ENCODE measurements around the gene LNX1.
"Not testable (repeated sequence)": the region's sequence is repeated elsewhere in the genome, so short reads cannot be mapped to it uniquely, and the experiment has no call there.

Gene LNX1

GRCh38 chr4:53463340-53463739 is 127.9 kb downstream of the LNX1 start:
- DNase-seq (ENCODE audit: low spot score) = no peak

DNA sequence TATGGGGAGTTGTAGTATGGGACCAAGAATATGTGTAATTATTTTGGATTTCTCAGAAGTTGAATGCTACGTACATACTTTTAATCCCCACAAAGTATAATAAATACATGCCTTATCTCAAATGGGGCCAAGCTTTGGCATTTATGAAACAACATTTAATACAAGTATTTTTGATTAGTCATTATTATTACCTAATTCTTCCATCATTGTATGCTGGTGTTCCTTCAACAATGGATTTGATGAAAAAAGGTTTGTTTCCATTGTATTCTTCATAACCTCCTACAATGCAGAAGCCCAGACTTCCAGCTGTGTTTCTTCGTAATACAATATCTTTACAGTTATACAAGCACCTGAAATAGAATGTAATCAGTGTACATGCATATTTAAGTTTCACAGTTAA is 130.0 kb downstream of the LNX1 start:
- DNase-seq (ENCODE audit: low spot score) = no peak

GRCh38 chr4:53459548-53459947 is 131.7 kb downstream of the LNX1 start:
- peak; percentile 5 for DNase-seq (ENCODE audit: low spot score)

DNA sequence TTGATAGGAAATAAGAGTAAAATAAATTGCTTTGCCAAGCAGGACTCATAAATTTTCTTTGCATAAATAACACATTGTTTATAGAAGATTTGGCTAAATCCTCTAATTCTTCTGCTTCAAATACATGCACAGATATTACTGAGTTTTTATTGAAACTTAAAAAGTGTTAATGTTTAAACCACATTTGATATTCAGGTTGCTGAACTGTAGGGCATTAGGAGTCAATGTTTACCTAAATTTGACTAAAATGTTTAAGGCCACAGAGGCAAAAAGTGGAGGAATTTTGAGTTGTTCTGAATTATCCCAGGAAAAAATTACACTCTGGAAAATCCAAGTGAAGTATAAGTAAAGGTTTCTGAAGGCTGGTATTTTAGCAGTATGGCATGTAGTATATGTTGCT is 135.1 kb downstream of the LNX1 start:
- DNase-seq (ENCODE audit: low spot score) = no peak

DNA sequence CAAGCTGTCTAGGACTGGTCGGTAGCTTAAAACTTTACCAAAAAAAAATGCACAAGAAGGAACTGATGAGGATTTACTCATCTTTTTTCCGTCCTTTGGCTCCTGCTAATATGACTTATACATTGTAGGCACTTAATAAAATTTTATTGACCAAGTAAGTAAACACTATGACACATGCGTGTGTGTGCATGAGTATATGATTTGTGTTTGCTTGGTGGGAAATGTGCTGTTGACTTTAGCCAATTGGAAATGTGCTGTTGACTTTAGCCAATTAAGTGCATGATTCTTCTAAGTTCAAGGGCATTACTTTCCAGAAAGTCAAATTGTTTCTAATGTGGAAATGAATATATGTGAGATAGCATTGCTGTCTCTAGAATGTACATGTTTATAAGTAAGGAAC is 135.5 kb downstream of the LNX1 start:
- no peak for DNase-seq (ENCODE audit: low spot score)

GRCh38 chr4:53453385-53453784 is 137.9 kb downstream of the LNX1 start:
- DNase-seq (ENCODE audit: low spot score) = no peak

DNA sequence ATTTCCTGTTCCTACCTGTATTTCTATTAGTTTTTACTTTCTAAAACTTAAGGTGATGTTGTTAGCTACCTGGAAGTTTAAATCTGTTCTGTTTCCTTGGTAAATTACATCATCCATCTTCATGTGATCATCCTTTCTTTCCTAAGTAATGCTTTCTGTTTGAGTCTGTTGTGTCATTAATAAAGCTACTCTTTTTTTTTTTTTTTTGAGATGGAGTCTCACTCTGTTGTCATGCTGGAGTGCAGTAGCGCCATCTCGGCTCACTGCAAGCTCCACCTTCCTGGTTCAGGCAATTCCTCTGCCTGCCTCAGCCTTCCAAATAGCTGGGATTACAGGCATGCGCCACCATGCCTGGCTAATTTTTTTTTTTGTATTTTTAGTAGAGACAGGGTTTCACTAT is 140.5 kb downstream of the LNX1 start:
- DNase-seq (ENCODE audit: low spot score) = no peak

- DNase-seq (ENCODE audit: low spot score) = no peak
Observed at GRCh38 chr4:53444954-53445353, 146.3 kb downstream of the LNX1 start.

- no peak for DNase-seq (ENCODE audit: low spot score)
Observed at GRCh38 chr4:53441564-53441963, 149.7 kb downstream of the LNX1 start.

GRCh38 chr4:53436251-53436650 is 155.0 kb downstream of the LNX1 start:
- no peak for DNase-seq (ENCODE audit: low spot score)

GRCh38 chr4:53432528-53433424 is 158.5 kb downstream of the LNX1 start:
- no peak for DNase-seq (ENCODE audit: low spot score)

DNA sequence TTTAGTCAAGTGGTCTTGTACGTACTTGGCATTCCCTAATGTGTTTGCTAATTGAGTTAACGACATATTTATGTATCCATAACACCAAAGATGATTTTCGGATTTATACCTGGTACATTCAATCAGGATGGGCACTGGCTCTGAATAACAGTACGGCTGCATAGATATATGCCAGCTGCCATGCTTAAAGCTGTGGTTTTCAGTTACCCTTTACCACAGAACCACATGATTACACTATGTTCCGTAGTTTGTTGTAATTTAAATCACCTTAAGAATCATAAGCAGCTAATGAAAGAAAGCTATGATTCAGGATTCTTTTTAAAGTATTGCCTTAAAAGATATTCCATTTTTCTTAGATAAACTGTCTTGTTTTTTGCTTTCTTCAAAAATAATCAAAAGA is 160.2 kb downstream of the LNX1 start:
- no peak for DNase-seq (ENCODE audit: low spot score)

DNA sequence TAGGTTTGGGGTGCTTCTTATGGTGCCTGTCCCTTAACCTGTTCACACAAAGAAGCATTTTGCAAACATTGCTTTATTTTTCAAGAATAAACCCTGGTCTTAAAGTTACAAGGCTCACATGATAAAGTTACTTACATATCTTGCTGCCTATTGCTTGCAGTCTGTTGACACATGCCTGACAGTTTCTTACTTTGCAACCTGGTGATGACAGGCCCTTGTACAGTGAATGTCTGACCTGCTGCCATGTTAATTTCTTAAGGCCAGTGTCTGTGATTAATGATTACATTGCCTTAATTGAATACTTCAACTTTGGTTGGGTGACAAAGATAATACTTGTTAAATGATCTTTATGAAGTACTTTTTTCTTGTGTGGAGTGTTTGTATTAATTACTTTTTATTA is 163.9 kb downstream of the LNX1 start:
- DNase-seq (ENCODE audit: low spot score) = no peak

- no peak for DNase-seq (ENCODE audit: low spot score)
Observed at GRCh38 chr4:53424280-53424679, 167.0 kb downstream of the LNX1 start.

- no peak for DNase-seq (ENCODE audit: low spot score)
Observed at GRCh38 chr4:53422367-53422766, 168.9 kb downstream of the LNX1 start.

- DNase-seq (ENCODE audit: low spot score) = no peak
Observed at GRCh38 chr4:53421791-53422190, 169.5 kb downstream of the LNX1 start.

DNA sequence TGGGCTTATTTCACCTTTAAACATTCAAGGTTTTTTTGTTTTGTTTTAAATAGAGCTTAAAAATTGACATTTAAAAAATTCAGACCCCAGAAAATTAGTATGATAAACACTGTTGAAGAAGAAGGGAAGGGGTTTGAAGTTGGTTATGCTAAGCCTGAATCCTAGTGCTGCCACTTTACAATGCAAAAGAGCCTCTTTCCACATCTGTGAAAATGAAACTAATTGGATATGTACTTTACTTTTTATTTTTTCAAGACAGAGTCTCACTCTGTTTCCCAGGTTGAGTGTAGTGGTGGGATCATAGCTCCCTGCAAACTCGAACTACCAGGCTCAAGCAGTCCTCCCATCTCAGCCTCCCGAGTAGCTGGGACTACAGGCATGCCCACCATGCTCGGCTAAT is 172.1 kb downstream of the LNX1 start:
- no peak for DNase-seq (ENCODE audit: low spot score)

DNA sequence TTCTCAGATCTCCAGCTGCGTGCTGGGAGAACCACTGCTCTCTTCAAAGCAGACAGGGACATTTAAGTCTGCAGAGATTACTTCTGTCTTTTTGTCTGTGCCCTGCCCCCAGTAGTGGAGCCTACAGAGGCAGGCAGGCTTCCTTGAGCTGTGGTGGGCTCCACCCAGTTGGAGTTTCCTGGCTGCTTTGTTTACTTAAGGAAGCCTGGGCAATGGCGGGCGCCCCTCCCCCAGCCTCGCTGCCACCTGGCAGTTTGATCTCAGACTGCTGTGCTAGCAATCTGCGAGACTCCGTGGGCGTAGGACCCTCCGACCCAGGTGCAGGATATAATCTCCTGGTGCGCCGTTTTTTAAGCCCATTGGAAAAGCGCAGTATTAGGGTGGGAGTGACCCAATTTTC is 181.8 kb downstream of the LNX1 start:
- not testable (repeated sequence) for DNase-seq (ENCODE audit: low spot score)
